KMS-11 (cell line): ENCODE results near the gene KCND2.

Experiments
- H2AFZ ChIP-seq: fragments of 200-600 bp; sonication (generic); 2 replicates; pipeline ENCODE4 v1.6.1; 2016; ENCODE audit warnings: antibody characterized with exemption, mixed run types, low read depth
- H3K27ac ChIP-seq: fragments of 200-600 bp; sonication (generic); 2 replicates; pipeline ENCODE4 v1.6.1; 2016; ENCODE audit warnings: mild to moderate bottlenecking, mixed run types
- H3K27me3 ChIP-seq: fragments of 200-600 bp; sonication (generic); 2 replicates; pipeline ENCODE4 v1.6.1; 2017; ENCODE audit warnings: mild to moderate bottlenecking, low read depth, mixed run types, moderate library complexity; ENCODE audit not compliant: insufficient read depth
- H3K36me3 ChIP-seq: fragments of 200-600 bp; sonication (generic); 2 replicates; pipeline ENCODE4 v1.6.1; 2017; ENCODE audit warnings: mild to moderate bottlenecking, mixed run types; ENCODE audit not compliant: insufficient read depth
- H3K4me1 ChIP-seq: fragments of 200-600 bp; sonication (generic); 2 replicates; pipeline ENCODE4 v1.6.1; 2016; ENCODE audit warnings: mild to moderate bottlenecking, low read depth, mixed run types; ENCODE audit not compliant: poor library complexity, severe bottlenecking
- H3K4me2 ChIP-seq: fragments of 200-600 bp; sonication (generic); 2 replicates; pipeline ENCODE4 v1.7.0; 2016; ENCODE audit warnings: mild to moderate bottlenecking, mixed run types
- H3K4me3 ChIP-seq: fragments of 200-600 bp; sonication (generic); IDR thresholded peaks from 2 replicates; pipeline ENCODE4 v1.6.1; 2017; ENCODE audit warnings: low read depth, low read length, mixed read lengths; ENCODE audit not compliant: insufficient read depth
- H3K79me2 ChIP-seq: fragments of 200-600 bp; sonication (generic); 2 replicates; pipeline ENCODE4 v1.6.1; 2016; ENCODE audit warnings: low read depth, mixed run types; ENCODE audit not compliant: insufficient read depth
- H3K9ac ChIP-seq: fragments of 200-600 bp; sonication (generic); 2 replicates; pipeline ENCODE4 v1.6.1; 2016; ENCODE audit warnings: mild to moderate bottlenecking, mixed run types
- H4K20me1 ChIP-seq: fragments of 200-600 bp; sonication (generic); 2 replicates; pipeline ENCODE4 v1.6.1; 2016; ENCODE audit warnings: mild to moderate bottlenecking, mixed run types; ENCODE audit not compliant: insufficient read depth
- CTCF ChIP-seq: fragments of 200-600 bp; sonication (generic); conservative IDR thresholded peaks from 2 replicates; pipeline ENCODE4 v1.6.1; 2017; ENCODE audit warnings: low read depth, mild to moderate bottlenecking, antibody characterized with exemption, low read length, moderate library complexity, mixed read lengths

The KCND2 gene

DNA sequence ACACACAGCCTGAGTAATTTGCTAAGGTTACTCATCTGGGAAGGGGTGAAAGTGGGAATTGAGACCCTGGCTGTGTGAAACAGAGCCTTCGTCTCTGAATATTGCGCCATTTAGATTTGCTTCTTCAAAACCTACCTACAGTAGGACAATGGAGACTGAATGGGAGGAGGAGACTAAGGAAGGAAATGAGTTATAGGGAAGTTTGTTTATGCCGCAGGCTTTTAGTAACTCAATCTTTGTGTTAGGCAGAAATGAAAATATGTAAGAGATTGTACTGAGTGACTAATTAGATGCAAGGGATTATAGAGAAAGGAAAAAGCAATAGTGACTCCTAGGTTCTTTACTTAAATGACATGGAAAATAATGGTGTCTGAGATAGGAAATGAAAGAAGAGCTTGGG is 80.2 kb downstream of the KCND2 start:
- Histone ChIP-seq H3K4me2 (no peak overlapping the region), H3K79me2 (no peaks in the 10 kb centered on the region), H3K27ac (no peak overlapping the region), H3K27me3 (no peaks in the 10 kb centered on the region), H3K4me1 (no peaks in the 10 kb centered on the region), H4K20me1 (no peaks in the 10 kb centered on the region), H3K9ac (no peak overlapping the region), H2AFZ (no peak overlapping the region), H3K36me3 (no peaks in the 10 kb centered on the region), H3K4me3 (no peak overlapping the region)
- TF ChIP-seq CTCF, result no peak

DNA sequence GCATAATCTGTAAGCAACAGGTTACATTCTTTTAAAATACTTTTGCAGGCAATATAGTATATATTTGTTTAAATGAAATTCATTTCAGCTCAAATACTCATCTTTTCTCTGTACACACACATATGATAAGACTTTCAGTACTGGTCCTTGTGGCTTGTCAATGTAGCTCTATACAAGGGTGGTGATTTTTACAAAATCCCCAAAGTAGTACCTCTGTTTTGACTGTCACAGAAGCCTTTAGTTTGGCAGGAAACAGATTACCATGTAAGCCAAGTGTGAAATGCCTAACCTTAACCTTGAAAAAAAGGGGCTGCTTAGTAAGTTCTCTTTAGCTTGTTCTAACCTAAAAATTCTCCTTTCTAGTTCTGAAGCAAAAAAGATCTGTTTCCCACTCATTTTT is 87.9 kb downstream of the KCND2 start:
- Histone ChIP-seq H3K4me3 (no peak overlapping the region), H3K79me2 (no peaks in the 10 kb centered on the region), H2AFZ (no peak overlapping the region), H3K27me3 (no peaks in the 10 kb centered on the region), H3K4me2 (no peak overlapping the region), H3K36me3 (no peaks in the 10 kb centered on the region), H3K4me1 (no peaks in the 10 kb centered on the region), H3K9ac (no peak overlapping the region), H4K20me1 (no peaks in the 10 kb centered on the region), H3K27ac (no peak overlapping the region)
- TF ChIP-seq CTCF, result no peak

GRCh38 chr7:120363414-120363813 is 90.4 kb downstream of the KCND2 start:
- Histone ChIP-seq H4K20me1 (no peaks in the 10 kb centered on the region), H3K9ac (no peak overlapping the region), H2AFZ (no peak overlapping the region), H3K79me2 (no peaks in the 10 kb centered on the region), H3K27me3 (no peaks in the 10 kb centered on the region), H3K27ac (no peak overlapping the region), H3K4me2 (no peak overlapping the region), H3K4me1 (no peaks in the 10 kb centered on the region), H3K36me3 (no peaks in the 10 kb centered on the region), H3K4me3 (no peak overlapping the region)
- no peak for TF ChIP-seq CTCF

DNA sequence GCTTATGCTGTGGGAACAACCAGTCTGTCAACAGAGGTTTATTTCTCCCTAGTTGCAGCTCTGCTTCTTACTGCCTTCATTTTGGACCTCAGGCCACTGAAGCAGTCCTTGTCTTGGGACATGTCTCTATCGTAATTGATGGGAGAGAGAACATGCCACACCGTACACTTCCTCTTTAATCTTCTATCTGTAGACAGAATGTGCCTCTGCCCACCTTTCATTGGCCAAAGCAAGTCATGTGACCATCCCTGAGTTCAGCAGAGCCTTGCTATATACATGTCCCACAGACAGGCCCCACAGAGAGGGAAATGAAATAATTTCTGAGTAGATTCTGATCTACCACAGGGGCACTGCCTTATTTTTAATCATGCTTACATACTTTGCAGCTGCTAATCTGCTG is 98.0 kb downstream of the KCND2 start:
- no peak for TF ChIP-seq CTCF
- H3K27ac ChIP-seq, result no peak overlapping the region
- H3K27me3 ChIP-seq, result no peaks in the 10 kb centered on the region
- no peaks in the 10 kb centered on the region for H3K79me2 ChIP-seq
- no peak overlapping the region for H2AFZ ChIP-seq
- no peak overlapping the region for H3K4me2 ChIP-seq
- no peaks in the 10 kb centered on the region for H4K20me1 ChIP-seq
- no peaks in the 10 kb centered on the region for H3K36me3 ChIP-seq
- no peak overlapping the region for H3K9ac ChIP-seq
- no peaks in the 10 kb centered on the region for H3K4me1 ChIP-seq
- no peak overlapping the region for H3K4me3 ChIP-seq

DNA sequence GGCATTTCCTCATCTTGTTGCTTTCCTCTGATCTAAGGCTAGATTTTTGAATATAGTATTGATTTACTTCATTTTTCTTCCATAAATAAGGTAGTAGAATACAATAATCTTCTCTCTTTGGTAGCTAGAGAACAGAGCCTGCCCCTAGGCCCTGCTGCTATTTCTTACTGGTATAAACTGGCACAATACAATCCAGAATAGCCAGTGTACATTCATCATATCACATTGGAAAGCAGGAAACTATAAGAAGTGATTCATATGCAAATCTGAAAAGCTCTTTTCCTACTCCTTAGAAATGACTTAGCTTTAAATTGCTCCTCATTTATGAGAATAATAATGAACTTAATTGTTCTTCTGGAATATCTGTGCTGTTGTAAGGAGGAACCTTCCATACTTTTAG is 100.2 kb downstream of the KCND2 start:
- no peak overlapping the region for H2AFZ ChIP-seq
- no peak overlapping the region for H3K27ac ChIP-seq
- H3K27me3 ChIP-seq, result no peaks in the 10 kb centered on the region
- no peaks in the 10 kb centered on the region for H3K79me2 ChIP-seq
- no peaks in the 10 kb centered on the region for H3K4me1 ChIP-seq
- no peaks in the 10 kb centered on the region for H4K20me1 ChIP-seq
- H3K36me3 ChIP-seq, result no peaks in the 10 kb centered on the region
- no peak for TF ChIP-seq CTCF
- no peak overlapping the region for H3K4me3 ChIP-seq
- H3K4me2 ChIP-seq, result no peak overlapping the region
- H3K9ac ChIP-seq, result no peak overlapping the region
